ENCODE results near the gene ADAMTSL3. TPM values are rescaled to one million over a fixed set of nuclear protein-coding genes. Genes with fewer than 3 reads are reported as not detected.
"Not testable (repeated sequence)": the region's sequence is repeated elsewhere in the genome, so short reads cannot be mapped to it uniquely, and the experiment has no call there.

ADAMTSL3 gene
- total RNA-seq, 4 donors from 2014 or later: 2.0 to 11.3 (median 3.8) TPM

GRCh38 chr15:84023636-84024035 lies 369.7 kb downstream of the ADAMTSL3 start:
- H3K27me3 ChIP-seq: no peaks in the 10 kb centered on the region

GRCh38 chr15:84033793-84034553 lies 380.1 kb downstream of the ADAMTSL3 start:
- H3K27me3 ChIP-seq: no peaks in the 10 kb centered on the region
- H3K4me3 ChIP-seq: no peak overlapping the region
- TF ChIP-seq EP300 (IDR thresholded peaks at IDR 0.05) (no peak), POLR2A (IDR thresholded peaks at IDR 0.05) (no peak)
- TF ChIP-seq, protein P1, sequence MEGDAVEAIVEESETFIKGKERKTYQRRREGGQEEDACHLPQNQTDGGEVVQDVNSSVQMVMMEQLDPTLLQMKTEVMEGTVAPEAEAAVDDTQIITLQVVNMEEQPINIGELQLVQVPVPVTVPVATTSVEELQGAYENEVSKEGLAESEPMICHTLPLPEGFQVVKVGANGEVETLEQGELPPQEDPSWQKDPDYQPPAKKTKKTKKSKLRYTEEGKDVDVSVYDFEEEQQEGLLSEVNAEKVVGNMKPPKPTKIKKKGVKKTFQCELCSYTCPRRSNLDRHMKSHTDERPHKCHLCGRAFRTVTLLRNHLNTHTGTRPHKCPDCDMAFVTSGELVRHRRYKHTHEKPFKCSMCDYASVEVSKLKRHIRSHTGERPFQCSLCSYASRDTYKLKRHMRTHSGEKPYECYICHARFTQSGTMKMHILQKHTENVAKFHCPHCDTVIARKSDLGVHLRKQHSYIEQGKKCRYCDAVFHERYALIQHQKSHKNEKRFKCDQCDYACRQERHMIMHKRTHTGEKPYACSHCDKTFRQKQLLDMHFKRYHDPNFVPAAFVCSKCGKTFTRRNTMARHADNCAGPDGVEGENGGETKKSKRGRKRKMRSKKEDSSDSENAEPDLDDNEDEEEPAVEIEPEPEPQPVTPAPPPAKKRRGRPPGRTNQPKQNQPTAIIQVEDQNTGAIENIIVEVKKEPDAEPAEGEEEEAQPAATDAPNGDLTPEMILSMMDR (IDR thresholded peaks at IDR 0.05): no peak
- no peaks in the 10 kb centered on the region for H3K4me1 ChIP-seq
- H3K27ac ChIP-seq: no peak overlapping the region
- DNase-seq (ENCODE audit: low spot score in 2 of 2): no peak
- no peaks in the 10 kb centered on the region for H3K36me3 ChIP-seq
- no peaks in the 10 kb centered on the region for H3K9me3 ChIP-seq
- WGBS: 94% methylated on average over 3 of the region's 3 CpGs

More at GRCh38 chr15:84023636-84024035, 369.7 kb downstream of the ADAMTSL3 start:
- WGBS: 94% methylated on average over 11 of the region's 11 CpGs
- Histone ChIP-seq H3K36me3 (no peaks in the 10 kb centered on the region), H3K9me3 (no peaks in the 10 kb centered on the region), H3K27ac (no peak overlapping the region), H3K4me1 (no peaks in the 10 kb centered on the region), H3K4me3 (no peak overlapping the region)
- TF ChIP-seq, protein P1 (IDR thresholded peaks at IDR 0.05): peak; percentile 51 to 57
- TF ChIP-seq POLR2AphosphoS5 (IDR thresholded peaks at IDR 0.05): no peak
- no peak for TF ChIP-seq EP300 (IDR thresholded peaks at IDR 0.05)
- TF ChIP-seq POLR2A (IDR thresholded peaks at IDR 0.05): no peak
- DNase-seq (ENCODE audit: low spot score in 2 of 2): no peak

GRCh38 chr15:84034578-84035398 lies 380.9 kb downstream of the ADAMTSL3 start:
- WGBS: 51% methylated on average over 3 of the region's 3 CpGs

DNA sequence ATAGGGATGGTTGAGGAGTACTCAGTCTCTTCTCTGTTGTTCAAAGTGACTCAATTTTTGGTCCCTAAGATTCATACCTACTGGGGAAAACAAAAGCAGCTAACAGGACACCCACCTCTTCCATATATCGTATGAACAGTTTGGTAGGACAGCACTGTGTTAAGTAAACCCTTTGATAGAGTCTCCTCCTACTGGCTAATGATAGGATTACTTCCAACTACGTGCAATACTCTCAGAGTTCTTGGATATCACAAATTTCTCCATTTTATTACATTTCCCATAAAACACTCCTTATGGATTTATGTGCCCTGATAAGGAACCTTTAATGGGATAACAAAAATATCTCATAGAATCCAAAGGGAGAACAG lies 381.5 kb downstream of the ADAMTSL3 start:
- DNase-seq (ENCODE audit: low spot score in 2 of 2): no peak
- no peak overlapping the region for H3K4me3 ChIP-seq
- no peak overlapping the region for H3K27ac ChIP-seq
- no peaks in the 10 kb centered on the region for H3K27me3 ChIP-seq
- no peak for TF ChIP-seq EP300 (IDR thresholded peaks at IDR 0.05)
- TF ChIP-seq, protein P1 (IDR thresholded peaks at IDR 0.05): peak; percentile 15 to 23
- H3K4me1 ChIP-seq: no peaks in the 10 kb centered on the region
- H3K36me3 ChIP-seq: no peaks in the 10 kb centered on the region
- no peaks in the 10 kb centered on the region for H3K9me3 ChIP-seq
- 3% methylated on average over 2 of the region's 2 CpGs for WGBS

More at GRCh38 chr15:84034578-84035398, 380.9 kb downstream of the ADAMTSL3 start:
- TF ChIP-seq POLR2AphosphoS5 (IDR thresholded peaks at IDR 0.05) (no peak), EP300 (IDR thresholded peaks at IDR 0.05) (no peak)
- TF ChIP-seq, protein P1 (IDR thresholded peaks at IDR 0.05): peak in 1 of 2 donors; percentile 17
- no peak overlapping the region for H3K4me3 ChIP-seq
- no peaks in the 10 kb centered on the region for H3K27me3 ChIP-seq
- DNase-seq (ENCODE audit: low spot score in 2 of 2): no peak
- H3K4me1 ChIP-seq: no peaks in the 10 kb centered on the region
- H3K9me3 ChIP-seq: no peaks in the 10 kb centered on the region
- no peaks in the 10 kb centered on the region for H3K36me3 ChIP-seq
- no peak overlapping the region for H3K27ac ChIP-seq

- no peaks in the 10 kb centered on the region for H3K9me3 ChIP-seq
- TF ChIP-seq, protein P1 (IDR thresholded peaks at IDR 0.05): no peak
- no peak for TF ChIP-seq POLR2AphosphoS5 (IDR thresholded peaks at IDR 0.05)
- no peak for TF ChIP-seq POLR2A (IDR thresholded peaks at IDR 0.05)
- TF ChIP-seq EP300 (IDR thresholded peaks at IDR 0.05): no peak
- DNase-seq (ENCODE audit: low spot score in 2 of 2): no peak
- no peak overlapping the region for H3K27ac ChIP-seq
- no peaks in the 10 kb centered on the region for H3K27me3 ChIP-seq
- no peak overlapping the region for H3K4me3 ChIP-seq
- H3K4me1 ChIP-seq: no peaks in the 10 kb centered on the region
- no peaks in the 10 kb centered on the region for H3K36me3 ChIP-seq
Measured at GRCh38 chr15:84037301-84037700, 383.4 kb downstream of the ADAMTSL3 start.

- H3K27ac ChIP-seq: not testable (repeated sequence)
- 85% methylated on average over 15 of the region's 18 CpGs for WGBS
Measured at GRCh38 chr15:84042434-84043056, 388.6 kb downstream of the ADAMTSL3 start.

More at GRCh38 chr15:84042434-84043056, 388.6 kb downstream of the ADAMTSL3 start:
- H3K9me3 ChIP-seq; DNase-seq (ENCODE audit: low spot score in 2 of 2); H3K4me3 ChIP-seq; H3K4me1 ChIP-seq; H3K27me3 ChIP-seq; H3K36me3 ChIP-seq: not testable (repeated sequence)

All from suprapubic skin (tissue), 4 donors.